Thyroid gland (tissue), 4 donors: ENCODE results near the gene LRP1.

Source experiments
- CTCF ChIP-seq, 6 experiments: fragments of 200-600 bp in 3 of 6; fragments of 450-650 bp in 3 of 6; sonication (generic) in 3 of 6; IDR thresholded peaks; one replicate each; pipeline ENCODE4 v1.5.1; 2016 to 2019; ENCODE audit warnings: antibody characterized with exemption in 6 of 6, mild to moderate bottlenecking in 2 of 6, inconsistent platforms in 1 of 6, moderate library complexity in 1 of 6
- POLR2A ChIP-seq, 2 donors: fragments of 450-650 bp; IDR thresholded peaks; one replicate each; pipeline ENCODE4 v1.6.1; 2017; ENCODE audit warnings: antibody characterized with exemption in 2 of 2, mild to moderate bottlenecking in 2 of 2, moderate library complexity in 1 of 2

GRCh38 chr12:57231276-57232021, 103.2 kb downstream of the LRP1 start:
- no peak for TF ChIP-seq CTCF (IDR thresholded peaks at IDR 0.05)
- no peak for TF ChIP-seq POLR2A (IDR thresholded peaks at IDR 0.05)
